Dermis blood vessel endothelial cell (primary cell): ENCODE data around the gene CHRDL1. TPM values are rescaled to one million over a fixed set of nuclear protein-coding genes. Genes with fewer than 3 reads are reported as not detected.

ENCODE experiments used
- DNase-seq: peaks from one replicate; pipeline ENCODE4 v3.0.0; 2010
- total RNA-seq: library from RNA; depleted of rRNA; stranded (reverse); fragments of >200 nt; gene quantifications from 2 replicates; pipeline ENCODE4 v1.2.3, GENCODE V29; 2014

Gene CHRDL1
- total RNA-seq, 1 donor from 2014 or later = not detected

- DNase-seq = no peak
Measured at GRCh38 chrX:110741213-110741796, 54.3 kb downstream of the CHRDL1 start.

- no peak for DNase-seq
Measured at GRCh38 chrX:110734894-110735541, 60.6 kb downstream of the CHRDL1 start.

- no peak for DNase-seq
Measured at GRCh38 chrX:110734271-110734670, 61.3 kb downstream of the CHRDL1 start.

- DNase-seq = no peak
Measured at GRCh38 chrX:110733166-110733565, 62.5 kb downstream of the CHRDL1 start.

GRCh38 chrX:110732266-110732665, 63.4 kb downstream of the CHRDL1 start:
- no peak for DNase-seq

- no peak for DNase-seq
Measured at GRCh38 chrX:110723844-110724243, 71.8 kb downstream of the CHRDL1 start.

GRCh38 chrX:110722135-110722534, 73.5 kb downstream of the CHRDL1 start:
- DNase-seq = no peak

- DNase-seq = no peak
Measured at GRCh38 chrX:110713666-110714065, 82.0 kb downstream of the CHRDL1 start.

- DNase-seq = no peak
Measured at GRCh38 chrX:110706446-110706845, 89.2 kb downstream of the CHRDL1 start.

- DNase-seq = no peak
Measured at GRCh38 chrX:110703641-110704040, 92.0 kb downstream of the CHRDL1 start.

GRCh38 chrX:110699109-110699508, 96.5 kb downstream of the CHRDL1 start:
- no peak for DNase-seq

GRCh38 chrX:110698696-110699095, 96.9 kb downstream of the CHRDL1 start:
- no peak for DNase-seq

GRCh38 chrX:110692866-110693265, 102.8 kb downstream of the CHRDL1 start:
- DNase-seq = no peak

GRCh38 chrX:110691446-110691845, 104.2 kb downstream of the CHRDL1 start:
- no peak for DNase-seq

- DNase-seq = no peak
Measured at GRCh38 chrX:110684653-110685052, 111.0 kb downstream of the CHRDL1 start.

GRCh38 chrX:110683925-110684324, 111.7 kb downstream of the CHRDL1 start:
- no peak for DNase-seq

GRCh38 chrX:110678591-110678990, 117.0 kb downstream of the CHRDL1 start:
- DNase-seq = no peak

GRCh38 chrX:110675886-110676285, 119.7 kb downstream of the CHRDL1 start:
- no peak for DNase-seq

GRCh38 chrX:110671068-110671803, 124.4 kb downstream of the CHRDL1 start:
- no peak for DNase-seq

GRCh38 chrX:110669572-110669971, 126.0 kb downstream of the CHRDL1 start:
- DNase-seq = no peak

- no peak for DNase-seq
Measured at GRCh38 chrX:110667706-110668105, 127.9 kb downstream of the CHRDL1 start.

GRCh38 chrX:110665223-110666002, 130.2 kb downstream of the CHRDL1 start:
- peak; percentile 1 for DNase-seq

GRCh38 chrX:110657073-110657472, 138.5 kb downstream of the CHRDL1 start:
- no peak for DNase-seq
